Endodermal cell (in vitro differentiated cells): ENCODE results near the gene PYGL. TPM values are rescaled to one million over a fixed set of nuclear protein-coding genes. Genes with fewer than 3 reads are reported as not detected.
"Not testable (repeated sequence)": the region's sequence is repeated elsewhere in the genome, so short reads cannot be mapped to it uniquely, and the experiment has no call there.

ENCODE experiments used
- DNase-seq: peaks from one replicate; pipeline ENCODE4 v3.0.0-alpha.2; 2017
- H3K27ac ChIP-seq: 2 replicates; pipeline ENCODE4 v1.5.1; 2013; ENCODE audit warnings: mild to moderate bottlenecking, low read depth, low read length, moderate library complexity
- H3K27me3 ChIP-seq: 2 replicates; pipeline ENCODE4 v1.6.1; 2013; ENCODE audit warnings: mild to moderate bottlenecking, low read length, moderate library complexity; ENCODE audit not compliant: insufficient read depth, control insufficient read depth, poor library complexity, severe bottlenecking
- H3K36me3 ChIP-seq: 2 replicates; pipeline ENCODE4 v1.7.0; 2013; ENCODE audit warnings: mild to moderate bottlenecking, low read length, moderate library complexity; ENCODE audit not compliant: control insufficient read depth, insufficient read depth
- H3K4me1 ChIP-seq: one replicate; pipeline ENCODE4 v1.7.0; 2013; ENCODE audit warnings: low read length; ENCODE audit not compliant: control insufficient read depth, insufficient read depth
- H3K4me3 ChIP-seq: 2 replicates; pipeline ENCODE4 v1.5.1; 2013; ENCODE audit warnings: mild to moderate bottlenecking, low read length, moderate library complexity
- H3K9ac ChIP-seq: 2 replicates; pipeline ENCODE4 v1.6.1; 2013; ENCODE audit warnings: mild to moderate bottlenecking, low read length, moderate library complexity; ENCODE audit not compliant: poor library complexity, severe bottlenecking; ENCODE audit errors: extremely low read depth
- H3K9me3 ChIP-seq: 2 replicates; pipeline ENCODE4 v1.6.1; 2013; ENCODE audit warnings: mild to moderate bottlenecking, low read length, moderate library complexity; ENCODE audit not compliant: control insufficient read depth
- H3K27ac Mint-ChIP-seq: 2 replicates; pipeline ENCODE4 v1.8.0; 2020; ENCODE audit warnings: mixed read lengths
- H3K27me3 Mint-ChIP-seq: 2 replicates; pipeline ENCODE4 v1.8.0; 2021; ENCODE audit warnings: mild to moderate bottlenecking, mixed read lengths; ENCODE audit not compliant: insufficient read depth
- H3K36me3 Mint-ChIP-seq: 2 replicates; pipeline ENCODE4 v1.8.0; 2020; ENCODE audit warnings: low read depth, mixed read lengths
- H3K4me1 Mint-ChIP-seq: 2 replicates; pipeline ENCODE4 v1.8.0; 2020; ENCODE audit warnings: mixed read lengths
- H3K4me3 Mint-ChIP-seq: 2 replicates; pipeline ENCODE4 v1.8.0; 2020; ENCODE audit warnings: mild to moderate bottlenecking, moderate library complexity, mixed read lengths
- H3K9me3 Mint-ChIP-seq: 2 replicates; pipeline ENCODE4 v1.8.0; 2020; ENCODE audit warnings: mild to moderate bottlenecking, mixed read lengths
- CTCF ChIP-seq: fragments of 200-600 bp; sonication (generic); conservative IDR thresholded peaks from 2 replicates; pipeline ENCODE4 v1.5.0; 2021; ENCODE audit warnings: antibody characterized with exemption, mild to moderate bottlenecking
- WGBS, 2 experiments: methylation state at CpG; one replicate each; pipeline versions ENCODE4 v1.1.5 to v1.1.7; 2013; ENCODE audit warnings: missing lambda C conversion rate in 2 of 2, mixed read lengths in 1 of 2; ENCODE audit not compliant: insufficient coverage in 1 of 2, insufficient read length in 1 of 2; 5-methylcytosine and 5-hydroxymethylcytosine counted together
- total RNA-seq, 2 donors: library from RNA; stranded (reverse); fragmentation: NEBNext Ultra II Directional in 1 of 2; extraction: Animal tissue kit (Norgen Biotek cat#: 25700) in 1 of 2; gene quantifications; 2 replicates in 1 of 2; 3 replicates in 1 of 2; pipeline ENCODE4 v1.2.1, GENCODE V29; 2021

Gene PYGL
- total RNA-seq, 2 donors from 2014 or later, result 38.1 to 41.5 TPM

GRCh38 chr14:50920482-50921230 lies 23.6 kb downstream of the PYGL start:
- no peak overlapping the region for H3K4me3 Mint-ChIP-seq
- no peaks in the 10 kb centered on the region for H3K4me1 ChIP-seq
- no peak for DNase-seq
- no peak for TF ChIP-seq CTCF
- no peaks in the 10 kb centered on the region for H3K36me3 ChIP-seq
- H3K36me3 Mint-ChIP-seq, result peaks cover 50% of the 10 kb centered on the region
- H3K4me1 Mint-ChIP-seq, result peaks cover 11% of the 10 kb centered on the region
- no peaks in the 10 kb centered on the region for H3K27me3 ChIP-seq
- WGBS, 2 experiments, result 75 to 93% methylated on average over 4 to 9 of the region's 9 CpGs
- no peaks in the 10 kb centered on the region for H3K27me3 Mint-ChIP-seq
- peak overlapping the region; percentile 30 for H3K27ac ChIP-seq
- no peak overlapping the region for H3K9ac ChIP-seq
- no peak overlapping the region for H3K4me3 ChIP-seq
- H3K27ac Mint-ChIP-seq, result no peak overlapping the region
- no peaks in the 10 kb centered on the region for H3K9me3 Mint-ChIP-seq
- no peaks in the 10 kb centered on the region for H3K9me3 ChIP-seq

GRCh38 chr14:50919524-50919923 lies 24.8 kb downstream of the PYGL start:
- not testable (repeated sequence) for H3K27ac Mint-ChIP-seq, H3K27me3 ChIP-seq, H3K9me3 Mint-ChIP-seq, H3K4me1 ChIP-seq, H3K4me3 Mint-ChIP-seq, H3K36me3 ChIP-seq, H3K9me3 ChIP-seq, H3K27ac ChIP-seq, DNase-seq, H3K27me3 Mint-ChIP-seq, H3K9ac ChIP-seq, H3K4me3 ChIP-seq
- peaks cover 58% of the 10 kb centered on the region for H3K36me3 Mint-ChIP-seq
- peaks cover 11% of the 10 kb centered on the region for H3K4me1 Mint-ChIP-seq
- 74 to 94% methylated on average over 5 of the region's 5 CpGs for WGBS, 2 experiments

GRCh38 chr14:50917449-50917848 lies 26.8 kb downstream of the PYGL start:
- H3K4me3 ChIP-seq, result no peak overlapping the region
- H3K4me1 ChIP-seq, result no peaks in the 10 kb centered on the region
- H3K9ac ChIP-seq, result no peak overlapping the region
- no peak for TF ChIP-seq CTCF
- H3K36me3 Mint-ChIP-seq, result peaks cover 58% of the 10 kb centered on the region
- 93 to 96% methylated on average over 3 to 6 of the region's 6 CpGs for WGBS, 2 experiments
- no peaks in the 10 kb centered on the region for H3K9me3 ChIP-seq
- H3K27ac Mint-ChIP-seq, result no peak overlapping the region
- H3K9me3 Mint-ChIP-seq, result no peaks in the 10 kb centered on the region
- no peaks in the 10 kb centered on the region for H3K36me3 ChIP-seq
- no peak overlapping the region for H3K4me3 Mint-ChIP-seq
- DNase-seq, result no peak
- no peak overlapping the region for H3K27ac ChIP-seq
- H3K4me1 Mint-ChIP-seq, result peaks cover 10% of the 10 kb centered on the region
- H3K27me3 ChIP-seq, result no peaks in the 10 kb centered on the region
- H3K27me3 Mint-ChIP-seq, result no peaks in the 10 kb centered on the region
